Measurements from ENCODE around the gene DDX42. TPM values are rescaled to one million over a fixed set of nuclear protein-coding genes. Genes with fewer than 3 reads are reported as not detected.

Gene DDX42
- total RNA-seq, 4 donors from 2014 or later, result 80.4 to 93.9 (median 84.3) TPM

- no peaks in the 10 kb centered on the region for H3K9me3 ChIP-seq
- no peak overlapping the region for H3K4me3 ChIP-seq
- H3K4me1 ChIP-seq, result peaks cover 6 to 15% (median 10%) of the 10 kb centered on the region in 4 donors
- intact Hi-C loops (cut with DNase I), result no loop called here
- no peak for DNase-seq (ENCODE audit: extremely low spot score)
- no peaks in the 10 kb centered on the region for H3K27me3 ChIP-seq
- no peak overlapping the region for H3K27ac ChIP-seq (replicated peaks in 1 of 4)
- peaks cover 31 to 76% (median 54%) of the 10 kb centered on the region in 4 donors for H3K36me3 ChIP-seq
- 70% methylated on average over 4 of the region's 4 CpGs for WGBS
- TF ChIP-seq CTCF (IDR thresholded peaks at IDR 0.05) (no peak), POLR2A (IDR thresholded peaks at IDR 0.05; ENCODE audit: low read depth) (no peak), POLR2AphosphoS5 (IDR thresholded peaks at IDR 0.05) (no peak), EP300 (IDR thresholded peaks at IDR 0.05) (no peak)
Measured at GRCh38 chr17:63764716-63765115, 9.3 kb upstream of the DDX42 start.

- Histone ChIP-seq H3K27me3 (no peaks in the 10 kb centered on the region), H3K27ac (replicated peaks in 1 of 4) (no peak overlapping the region), H3K36me3 (peaks cover 21 to 55% (median 37%) of the 10 kb centered on the region in 4 donors), H3K4me1 (peaks cover 13 to 35% (median 23%) of the 10 kb centered on the region in 4 donors), H3K4me3 (no peak overlapping the region), H3K9me3 (no peaks in the 10 kb centered on the region)
- intact Hi-C loops (cut with DNase I), result no loop called here
- DNase-seq (ENCODE audit: extremely low spot score), result no peak
- TF ChIP-seq POLR2A (IDR thresholded peaks at IDR 0.05; ENCODE audit: low read depth) (no peak), EP300 (IDR thresholded peaks at IDR 0.05) (no peak)
Measured at GRCh38 chr17:63766754-63767153, 7.2 kb upstream of the DDX42 start.

- 88% methylated on average over 7 of the region's 7 CpGs for WGBS
- H3K27ac ChIP-seq (replicated peaks in 1 of 4), result no peak overlapping the region
- intact Hi-C loops (cut with DNase I), result no loop called here
Measured at GRCh38 chr17:63768433-63768832, 5.5 kb upstream of the DDX42 start.

GRCh38 chr17:63772801-63773271 is 1.1 kb upstream of the DDX42 start:
- intact Hi-C loops (cut with DNase I), result no loop called here
- Histone ChIP-seq H3K36me3 (peaks cover 0 to 15% (median 8%) of the 10 kb centered on the region in 4 donors), H3K27me3 (no peaks in the 10 kb centered on the region), H3K27ac (replicated peaks in 1 of 4) (peak overlapping the region; percentile 94 to 98 (median 97)), H3K9me3 (no peaks in the 10 kb centered on the region), H3K4me3 (peak overlapping the region; percentile 77 to 97 (median 82)), H3K4me1 (peaks cover 45 to 72% (median 66%) of the 10 kb centered on the region in 4 donors)
- TF ChIP-seq POLR2AphosphoS5 (IDR thresholded peaks at IDR 0.05) (no peak), POLR2A (IDR thresholded peaks at IDR 0.05; ENCODE audit: low read depth) (no peak), EP300 (IDR thresholded peaks at IDR 0.05) (no peak), CTCF (IDR thresholded peaks at IDR 0.05) (no peak)
- 4% methylated on average over 7 of the region's 7 CpGs for WGBS
- no peak for DNase-seq (ENCODE audit: extremely low spot score)

More at GRCh38 chr17:63768433-63768832, 5.5 kb upstream of the DDX42 start:
- Histone ChIP-seq H3K27me3 (no peaks in the 10 kb centered on the region), H3K9me3 (no peaks in the 10 kb centered on the region), H3K4me3 (no peak overlapping the region), H3K36me3 (peaks cover 7 to 39% (median 22%) of the 10 kb centered on the region in 4 donors), H3K4me1 (peaks cover 22 to 46% (median 34%) of the 10 kb centered on the region in 4 donors)
- DNase-seq (ENCODE audit: extremely low spot score), result no peak
- TF ChIP-seq POLR2A (IDR thresholded peaks at IDR 0.05; ENCODE audit: low read depth) (no peak), POLR2AphosphoS5 (IDR thresholded peaks at IDR 0.05) (no peak), CTCF (IDR thresholded peaks at IDR 0.05) (no peak), EP300 (IDR thresholded peaks at IDR 0.05) (no peak)

GRCh38 chr17:63773272-63774140 is 464 bp upstream of the DDX42 start, which contains the start of gene CCDC47:
Gene CCDC47 (minus strand): TSS chr17:63773597. CDS start chr17:63766175, 7,422 bp downstream.
- H3K4me3 ChIP-seq, result peak within 1 kb of the TSS; percentile 77 to 97 (median 82)
- H3K36me3 ChIP-seq, result peaks cover 0 to 19% (median 9%) of the 10 kb centered on the region in 4 donors
- no peaks in the 10 kb centered on the region for H3K9me3 ChIP-seq
- peak; percentile 100 for DNase-seq (ENCODE audit: extremely low spot score)
- H3K27ac ChIP-seq (replicated peaks in 1 of 4), result peak within 1 kb of the TSS; percentile 94 to 98 (median 97)
- no peaks in the 10 kb centered on the region for H3K27me3 ChIP-seq
- intact Hi-C loops (cut with DNase I), result no loop called here
- under 1% methylated on average over 50 of the region's 74 CpGs for WGBS
- peaks cover 42 to 77% (median 67%) of the 10 kb centered on the region in 4 donors for H3K4me1 ChIP-seq
- peak; percentile 99 to 100 for TF ChIP-seq POLR2AphosphoS5 (IDR thresholded peaks at IDR 0.05)
- TF ChIP-seq CTCF (IDR thresholded peaks at IDR 0.05), result no peak
- TF ChIP-seq EP300 (IDR thresholded peaks at IDR 0.05), result peak; percentile 49
- TF ChIP-seq POLR2A (IDR thresholded peaks at IDR 0.05; ENCODE audit: low read depth), result peak; percentile 95

Measured in esophagus muscularis mucosa (tissue), 4 donors.